Loucy (cell line): ENCODE results near the gene ADGRL3.

Experiments
- CTCF ChIP-seq: fragments of 200-600 bp; sonication (generic); conservative IDR thresholded peaks from 2 replicates; pipeline ENCODE4 v1.5.1; 2014; ENCODE audit warnings: mild to moderate bottlenecking, antibody characterized with exemption, low read length
- EZH2phosphoT487 ChIP-seq: fragments of 200-600 bp; IDR thresholded peaks from 2 replicates; pipeline ENCODE4 v1.6.1; 2018; ENCODE audit warnings: antibody characterized with exemption, mild to moderate bottlenecking, moderate library complexity, borderline replicate concordance

- TF ChIP-seq CTCF (no peak), EZH2phosphoT487 (no peak)
Measured at GRCh38 chr4:61851126-61851525, 651.0 kb downstream of the ADGRL3 start.
